ENCODE data around the gene HRH3. TPM values are rescaled to one million over a fixed set of nuclear protein-coding genes. Genes with fewer than 3 reads are reported as not detected.

Gene HRH3
- total and polyA plus RNA-seq, 2 donors (not counting 1 experiment from before 2014, with no cell fraction given) = not detected

DNA sequence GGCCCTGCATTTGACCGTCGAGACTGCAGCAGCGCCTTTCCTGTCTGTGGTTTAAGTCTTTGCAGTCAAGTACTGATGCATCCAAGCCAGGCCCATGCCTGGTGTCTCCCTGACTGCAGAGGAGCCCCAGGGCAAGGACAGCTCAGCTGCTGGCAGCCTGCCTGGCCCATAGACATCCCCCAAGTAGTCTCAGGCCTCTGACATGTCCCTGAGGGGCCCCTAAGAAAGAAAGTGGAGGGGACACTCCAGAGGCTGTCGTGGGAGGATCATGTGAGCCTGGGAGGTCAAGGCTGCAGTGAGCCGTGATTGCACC is 18.0 kb downstream of the HRH3 start:
- Histone ChIP-seq H3K79me2 (ENCODE audit: control insufficient read depth, insufficient read depth, low read length) (peaks cover 3% of the 10 kb centered on the region), H3K36me3 (replicated peaks in 1 of 2; ENCODE audit: control extremely low read depth in 1 of 2, control insufficient read depth in 1 of 2, extremely low read depth in 1 of 2, insufficient read depth in 2 of 2, low read length in 1 of 2) (peaks cover 0 to 22% of the 10 kb centered on the region in 2 experiments), H3K4me2 (replicated peaks; ENCODE audit: low read depth, low read length, poor library complexity, severe bottlenecking) (peak overlapping the region; percentile 71), H3K4me3 (ENCODE audit: control extremely low read depth in 1 of 5, extremely low read depth in 1 of 5, insufficient read depth in 1 of 5, low read depth in 2 of 5, low read length in 4 of 5) (no peak overlapping the region), H3K27ac (ENCODE audit: low read length in 2 of 2) (no peak overlapping the region), H3K9me3 (ENCODE audit: control extremely low read depth in 1 of 3, control insufficient read depth in 2 of 3, insufficient read depth in 1 of 3, low read length in 2 of 3) (no peaks in the 10 kb centered on the region), H2AFZ (ENCODE audit: insufficient read depth, low read depth, low read length, poor library complexity, severe bottlenecking) (no peak overlapping the region), H3K27me3 (replicated peaks in 1 of 4; ENCODE audit: control extremely low read depth in 1 of 4, control insufficient read depth in 3 of 4, insufficient read depth in 4 of 4, low read length in 3 of 4) (no peaks in the 10 kb centered on the region), H4K20me1 (ENCODE audit: control insufficient read depth, insufficient read depth, low read length, poor library complexity, severe bottlenecking) (peaks cover 5% of the 10 kb centered on the region), H3K4me1 (ENCODE audit: control insufficient read depth in 2 of 2, insufficient read depth in 2 of 2, low read length in 2 of 2) (peaks cover 24 to 28% of the 10 kb centered on the region in 2 donors), H3K9ac (ENCODE audit: low read length) (no peak overlapping the region)
- ATAC-seq (ENCODE audit: low read depth) = no peak
- intact Hi-C loops (cut with micrococcal nuclease) = no loop called here
- ChIA-PET POLR2A (no interaction called here), CTCF (no interaction called here)
- Mint-ChIP-seq H3K9me3 (ENCODE audit: insufficient read depth) (no peaks in the 10 kb centered on the region), H3K4me1 (peaks cover 32% of the 10 kb centered on the region), H3K27ac (peak overlapping the region; percentile 83), H3K4me3 (peak overlapping the region; percentile 80), H3K27me3 (no peaks in the 10 kb centered on the region)
- WGBS (ENCODE audit: insufficient coverage) = 39% methylated on average over 3 of the region's 5 CpGs
- no peak for DNase-seq
- TF ChIP-seq, protein P1, sequence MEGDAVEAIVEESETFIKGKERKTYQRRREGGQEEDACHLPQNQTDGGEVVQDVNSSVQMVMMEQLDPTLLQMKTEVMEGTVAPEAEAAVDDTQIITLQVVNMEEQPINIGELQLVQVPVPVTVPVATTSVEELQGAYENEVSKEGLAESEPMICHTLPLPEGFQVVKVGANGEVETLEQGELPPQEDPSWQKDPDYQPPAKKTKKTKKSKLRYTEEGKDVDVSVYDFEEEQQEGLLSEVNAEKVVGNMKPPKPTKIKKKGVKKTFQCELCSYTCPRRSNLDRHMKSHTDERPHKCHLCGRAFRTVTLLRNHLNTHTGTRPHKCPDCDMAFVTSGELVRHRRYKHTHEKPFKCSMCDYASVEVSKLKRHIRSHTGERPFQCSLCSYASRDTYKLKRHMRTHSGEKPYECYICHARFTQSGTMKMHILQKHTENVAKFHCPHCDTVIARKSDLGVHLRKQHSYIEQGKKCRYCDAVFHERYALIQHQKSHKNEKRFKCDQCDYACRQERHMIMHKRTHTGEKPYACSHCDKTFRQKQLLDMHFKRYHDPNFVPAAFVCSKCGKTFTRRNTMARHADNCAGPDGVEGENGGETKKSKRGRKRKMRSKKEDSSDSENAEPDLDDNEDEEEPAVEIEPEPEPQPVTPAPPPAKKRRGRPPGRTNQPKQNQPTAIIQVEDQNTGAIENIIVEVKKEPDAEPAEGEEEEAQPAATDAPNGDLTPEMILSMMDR (IDR thresholded peaks at IDR 0.05) = no peak
- no peak for TF ChIP-seq EZH2 (IDR thresholded peaks at IDR 0.05; ENCODE audit: borderline replicate concordance, insufficient read depth, low read depth, low read length, poor library complexity, severe bottlenecking)

GRCh38 chr20:62201173-62202082 is 18.6 kb downstream of the HRH3 start:
- peak overlapping the region; percentile 80 for H3K4me3 Mint-ChIP-seq
- ChIA-PET POLR2A (no interaction called here), CTCF (no interaction called here)
- DNase-seq (peak; percentile 49), ATAC-seq (ENCODE audit: low read depth) (peak; percentile 88)
- H3K36me3 ChIP-seq (replicated peaks in 1 of 2; ENCODE audit: control extremely low read depth in 1 of 2, control insufficient read depth in 1 of 2, extremely low read depth in 1 of 2, insufficient read depth in 2 of 2, low read length in 1 of 2) = peaks cover 0 to 23% of the 10 kb centered on the region in 2 experiments
- no peaks in the 10 kb centered on the region for H3K27me3 Mint-ChIP-seq
- H4K20me1 ChIP-seq (ENCODE audit: control insufficient read depth, insufficient read depth, low read length, poor library complexity, severe bottlenecking) = peaks cover 5% of the 10 kb centered on the region
- H3K9me3 ChIP-seq (ENCODE audit: control extremely low read depth in 1 of 3, control insufficient read depth in 2 of 3, insufficient read depth in 1 of 3, low read length in 2 of 3) = no peaks in the 10 kb centered on the region
- peaks cover 32% of the 10 kb centered on the region for H3K4me1 Mint-ChIP-seq
- H3K4me1 ChIP-seq (ENCODE audit: control insufficient read depth in 2 of 2, insufficient read depth in 2 of 2, low read length in 2 of 2) = peaks cover 24 to 28% of the 10 kb centered on the region in 2 donors
- WGBS (ENCODE audit: insufficient coverage) = 43% methylated on average over 38 of the region's 38 CpGs
- peak overlapping the region; percentile 71 for H3K4me2 ChIP-seq (replicated peaks; ENCODE audit: low read depth, low read length, poor library complexity, severe bottlenecking)
- peak overlapping the region in 2 of 5 experiments; percentile 21 to 35 for H3K4me3 ChIP-seq (ENCODE audit: control extremely low read depth in 1 of 5, extremely low read depth in 1 of 5, insufficient read depth in 1 of 5, low read depth in 2 of 5, low read length in 4 of 5)
- H3K79me2 ChIP-seq (ENCODE audit: control insufficient read depth, insufficient read depth, low read length) = peaks cover 3% of the 10 kb centered on the region
- H3K9me3 Mint-ChIP-seq (ENCODE audit: insufficient read depth) = no peaks in the 10 kb centered on the region
- no peaks in the 10 kb centered on the region for H3K27me3 ChIP-seq (replicated peaks in 1 of 4; ENCODE audit: control extremely low read depth in 1 of 4, control insufficient read depth in 3 of 4, insufficient read depth in 4 of 4, low read length in 3 of 4)
- peak overlapping the region; percentile 39 for H3K9ac ChIP-seq (ENCODE audit: low read length)
- no peak overlapping the region for H2AFZ ChIP-seq (ENCODE audit: insufficient read depth, low read depth, low read length, poor library complexity, severe bottlenecking)
- TF ChIP-seq, protein P1 (IDR thresholded peaks at IDR 0.05) = no peak
- no peak for TF ChIP-seq EZH2 (IDR thresholded peaks at IDR 0.05; ENCODE audit: borderline replicate concordance, insufficient read depth, low read depth, low read length, poor library complexity, severe bottlenecking)
- intact Hi-C loops (cut with micrococcal nuclease) = loop anchor here (1.0 kb wide), 1 partner anchor 37 kb away; the partner anchor contains the start of gene OSBPL2
- peak overlapping the region; percentile 83 for H3K27ac Mint-ChIP-seq
- peak overlapping the region in 1 of 2 donors; percentile 18 for H3K27ac ChIP-seq (ENCODE audit: low read length in 2 of 2)

Measured in B cell (primary cell).